ENCODE data around the gene KISS1R. TPM values are rescaled to one million over a fixed set of nuclear protein-coding genes. Genes with fewer than 3 reads are reported as not detected.
"Not testable (repeated sequence)": the region's sequence is repeated elsewhere in the genome, so short reads cannot be mapped to it uniquely, and the experiment has no call there.

Gene KISS1R
- total RNA-seq, 1 donor from 2014 or later, result 1.7 TPM

GRCh38 chr19:888581-889385, 28.4 kb upstream of the KISS1R start:
- no peaks in the 10 kb centered on the region for H3K9me3 Mint-ChIP-seq (ENCODE audit: unreplicated experiment)
- no peak for DNase-seq (ENCODE audit: extremely low spot score, unreplicated experiment)
- no peak overlapping the region for H3K4me3 Mint-ChIP-seq (ENCODE audit: unreplicated experiment)
- peaks cover 7% of the 10 kb centered on the region for H3K36me3 Mint-ChIP-seq (ENCODE audit: unreplicated experiment)
- no peak for TF ChIP-seq CTCF (IDR thresholded peaks at IDR 0.05)
- H3K27ac Mint-ChIP-seq (ENCODE audit: unreplicated experiment), result no peak overlapping the region
- peaks cover 15% of the 10 kb centered on the region for H3K4me1 Mint-ChIP-seq (ENCODE audit: unreplicated experiment)
- no peaks in the 10 kb centered on the region for H3K27me3 Mint-ChIP-seq (ENCODE audit: unreplicated experiment)

GRCh38 chr19:889662-890295, 27.4 kb upstream of the KISS1R start:
- no peak for DNase-seq (ENCODE audit: extremely low spot score, unreplicated experiment)
- Mint-ChIP-seq H3K4me3 (ENCODE audit: unreplicated experiment) (peak overlapping the region; percentile 14), H3K4me1 (ENCODE audit: unreplicated experiment) (peaks cover 17% of the 10 kb centered on the region), H3K27ac (ENCODE audit: unreplicated experiment) (no peak overlapping the region), H3K9me3 (ENCODE audit: unreplicated experiment) (no peaks in the 10 kb centered on the region), H3K27me3 (ENCODE audit: unreplicated experiment) (no peaks in the 10 kb centered on the region), H3K36me3 (ENCODE audit: unreplicated experiment) (peaks cover 2% of the 10 kb centered on the region)
- TF ChIP-seq CTCF (IDR thresholded peaks at IDR 0.05), result no peak

- peaks cover 2% of the 10 kb centered on the region for H3K36me3 Mint-ChIP-seq (ENCODE audit: unreplicated experiment)
- TF ChIP-seq CTCF (IDR thresholded peaks at IDR 0.05), result no peak
- H3K27me3 Mint-ChIP-seq (ENCODE audit: unreplicated experiment), result no peaks in the 10 kb centered on the region
- peaks cover 17% of the 10 kb centered on the region for H3K4me1 Mint-ChIP-seq (ENCODE audit: unreplicated experiment)
- no peak for DNase-seq (ENCODE audit: extremely low spot score, unreplicated experiment)
- peak overlapping the region; percentile 31 for H3K27ac Mint-ChIP-seq (ENCODE audit: unreplicated experiment)
- no peaks in the 10 kb centered on the region for H3K9me3 Mint-ChIP-seq (ENCODE audit: unreplicated experiment)
- peak overlapping the region; percentile 62 for H3K4me3 Mint-ChIP-seq (ENCODE audit: unreplicated experiment)
Observed at GRCh38 chr19:890831-891230, 26.3 kb upstream of the KISS1R start.

- not testable (repeated sequence) for H3K27me3 Mint-ChIP-seq (ENCODE audit: unreplicated experiment); DNase-seq (ENCODE audit: extremely low spot score, unreplicated experiment); H3K9me3 Mint-ChIP-seq (ENCODE audit: unreplicated experiment); H3K36me3 Mint-ChIP-seq (ENCODE audit: unreplicated experiment)
- Mint-ChIP-seq H3K4me3 (ENCODE audit: unreplicated experiment) (peak overlapping the region; percentile 79), H3K27ac (ENCODE audit: unreplicated experiment) (peak overlapping the region; percentile 34), H3K4me1 (ENCODE audit: unreplicated experiment) (peaks cover 17% of the 10 kb centered on the region)
Observed at GRCh38 chr19:891421-892200, 25.5 kb upstream of the KISS1R start.

- TF ChIP-seq CTCF (IDR thresholded peaks at IDR 0.05), result no peak
- no peaks in the 10 kb centered on the region for H3K9me3 Mint-ChIP-seq (ENCODE audit: unreplicated experiment)
- H3K36me3 Mint-ChIP-seq (ENCODE audit: unreplicated experiment), result peaks cover 7% of the 10 kb centered on the region
- peaks cover 17% of the 10 kb centered on the region for H3K4me1 Mint-ChIP-seq (ENCODE audit: unreplicated experiment)
- H3K4me3 Mint-ChIP-seq (ENCODE audit: unreplicated experiment), result peak overlapping the region; percentile 79
- H3K27ac Mint-ChIP-seq (ENCODE audit: unreplicated experiment), result peak overlapping the region; percentile 71
- DNase-seq (ENCODE audit: extremely low spot score, unreplicated experiment), result no peak
- H3K27me3 Mint-ChIP-seq (ENCODE audit: unreplicated experiment), result no peaks in the 10 kb centered on the region
Observed at GRCh38 chr19:892243-892893, 24.8 kb upstream of the KISS1R start.

Data from osteocyte (in vitro differentiated cells).